DMS79 (cell line): ENCODE measurements around the gene CACNA2D3.
"Not testable (repeated sequence)": the region's sequence is repeated elsewhere in the genome, so short reads cannot be mapped to it uniquely, and the experiment has no call there.

ENCODE experiments used
- DNase-seq: peaks from one replicate; lab custom pipeline; 2025; lab: John Stamatoyannopoulos, UW

Gene CACNA2D3

DNA sequence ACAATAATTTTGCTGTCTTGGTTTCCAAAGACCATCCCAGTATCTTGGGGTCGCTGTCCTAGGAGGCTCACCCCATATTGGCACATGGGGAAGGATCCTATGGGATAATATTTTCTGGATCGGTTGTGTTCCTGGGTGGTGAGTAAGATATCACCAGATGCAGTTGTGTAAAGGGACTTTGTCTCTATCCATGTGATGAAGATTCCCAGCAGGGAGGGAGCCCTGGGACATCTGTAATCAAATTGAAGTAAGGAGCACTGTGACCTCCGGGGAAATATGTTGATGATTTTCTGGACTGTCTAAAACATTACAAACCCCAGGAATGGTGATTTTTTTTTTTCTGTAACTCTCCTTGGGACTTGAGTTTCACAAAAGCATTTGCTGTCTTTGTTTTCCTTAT, 841.7 kb downstream of the CACNA2D3 start:
- no peak for DNase-seq

- no peak for DNase-seq
Measured at GRCh38 chr3:54965746-54966145, 843.4 kb downstream of the CACNA2D3 start.

DNA sequence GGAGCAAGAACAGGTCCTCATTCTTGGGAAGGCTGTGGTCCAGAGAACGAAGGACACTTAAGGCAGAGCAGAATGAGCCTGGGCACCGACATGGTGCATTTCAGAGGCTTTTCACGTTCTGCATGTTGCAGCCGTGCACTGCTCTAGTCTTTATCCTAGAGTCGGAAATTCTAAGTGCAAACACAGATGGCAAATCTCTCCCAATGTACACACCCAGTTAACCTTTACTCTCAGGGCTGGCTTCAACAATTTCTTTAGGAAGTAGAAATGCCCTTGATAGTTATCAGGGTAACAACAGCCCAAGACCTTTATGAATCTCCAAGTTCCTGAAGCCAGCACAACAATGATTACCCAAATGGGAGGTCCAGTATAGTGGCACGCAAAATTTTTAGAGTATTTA, 844.6 kb downstream of the CACNA2D3 start:
- DNase-seq, result no peak

DNA sequence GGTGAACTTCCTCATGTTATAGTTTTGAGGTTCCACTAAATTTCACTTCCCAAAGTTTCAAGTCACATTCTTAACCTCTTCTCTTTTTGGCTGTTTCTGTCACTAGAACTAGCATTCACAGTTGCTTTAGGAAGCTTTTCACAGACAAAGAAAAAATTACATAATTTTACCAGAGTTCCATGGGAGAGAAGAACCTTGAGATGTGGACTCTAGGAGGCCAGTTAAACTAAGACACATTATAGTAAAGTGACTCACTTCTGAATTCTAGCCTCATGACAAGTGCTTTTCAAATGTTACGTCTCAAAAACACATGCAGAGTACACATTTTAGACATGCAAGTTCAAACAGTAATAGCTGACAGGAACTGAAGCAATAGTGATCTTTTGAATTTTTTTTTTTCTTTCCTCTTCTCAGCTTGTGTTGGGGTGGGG, 845.4 kb downstream of the CACNA2D3 start:
- DNase-seq, result no peak

GRCh38 chr3:54968546-54969172, 846.3 kb downstream of the CACNA2D3 start:
- no peak for DNase-seq

DNA sequence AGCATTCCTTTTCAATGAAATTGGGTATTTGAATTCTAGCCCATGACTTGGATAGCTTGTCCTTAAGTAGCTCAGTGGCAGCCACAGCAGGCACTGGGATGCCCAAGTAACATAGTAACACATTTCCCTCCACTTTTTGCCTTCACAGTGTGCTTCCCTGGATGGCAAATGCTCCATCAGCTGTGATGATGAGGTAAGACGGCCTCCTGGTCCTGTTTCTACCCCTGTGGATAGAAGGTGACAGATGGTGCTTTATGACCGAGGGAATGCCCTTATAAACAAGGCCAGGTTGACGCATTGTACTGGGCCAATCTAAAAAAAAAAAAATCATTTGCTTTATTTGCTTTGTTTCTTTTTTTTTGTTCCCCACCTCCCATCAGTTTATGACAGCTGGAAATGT, 847.3 kb downstream of the CACNA2D3 start:
- DNase-seq, result no peak

- no peak for DNase-seq
Measured at GRCh38 chr3:54970895-54971294, 848.5 kb downstream of the CACNA2D3 start.

- DNase-seq, result no peak
Measured at GRCh38 chr3:54977439-54977838, 855.1 kb downstream of the CACNA2D3 start.

- not testable (repeated sequence) for DNase-seq
Measured at GRCh38 chr3:54977946-54978345, 855.6 kb downstream of the CACNA2D3 start.

- DNase-seq, result no peak
Measured at GRCh38 chr3:54982807-54983206, 860.5 kb downstream of the CACNA2D3 start.

- no peak for DNase-seq
Measured at GRCh38 chr3:54983266-54984099, 861.1 kb downstream of the CACNA2D3 start.

DNA sequence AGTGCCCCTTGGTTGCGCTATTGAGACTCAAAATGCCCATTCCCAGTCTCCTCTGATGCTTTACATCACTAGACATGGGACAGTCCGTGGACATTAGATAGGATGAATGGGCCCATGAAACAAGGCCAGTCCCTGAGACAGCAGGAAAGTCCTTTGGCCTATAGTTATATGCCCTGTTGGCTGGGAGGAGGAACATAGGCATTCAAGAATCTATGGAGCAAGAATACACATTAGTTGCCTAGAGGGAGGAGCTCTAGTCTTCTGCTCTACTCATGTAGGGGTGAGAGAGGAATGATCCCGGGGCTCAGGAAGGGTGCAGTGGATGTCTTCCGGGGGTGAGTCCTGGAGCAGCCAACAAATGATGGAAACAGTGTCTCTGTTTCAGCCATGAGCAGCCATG, 863.5 kb downstream of the CACNA2D3 start:
- DNase-seq, result no peak

DNA sequence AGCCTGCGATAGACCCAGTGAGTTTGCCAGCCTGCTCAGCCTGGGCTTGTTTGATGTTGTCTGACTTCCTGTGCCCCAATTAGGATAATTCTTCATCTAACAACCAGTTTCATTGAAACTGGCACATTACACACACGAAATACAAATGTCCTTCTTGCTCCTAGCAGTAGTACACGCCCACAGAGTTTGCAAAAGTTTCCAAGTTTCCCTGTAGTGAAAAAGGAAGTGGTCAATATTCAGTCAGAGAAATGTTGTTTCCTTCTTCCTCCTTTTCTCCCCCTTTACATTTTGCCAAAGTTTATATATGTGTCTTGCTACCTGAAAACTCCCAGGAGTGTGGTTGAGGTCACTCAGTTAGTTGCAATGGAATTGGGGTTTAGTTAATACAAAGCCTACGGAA, 863.9 kb downstream of the CACNA2D3 start:
- DNase-seq, result no peak

GRCh38 chr3:54987719-54988118, 865.4 kb downstream of the CACNA2D3 start:
- DNase-seq, result peak; percentile 63

- DNase-seq, result no peak
Measured at GRCh38 chr3:54988302-54988837, 866.0 kb downstream of the CACNA2D3 start.

GRCh38 chr3:54988838-54989630, 866.7 kb downstream of the CACNA2D3 start:
- peak; percentile 12 for DNase-seq

- no peak for DNase-seq
Measured at GRCh38 chr3:54994111-54994513, 871.8 kb downstream of the CACNA2D3 start.

DNA sequence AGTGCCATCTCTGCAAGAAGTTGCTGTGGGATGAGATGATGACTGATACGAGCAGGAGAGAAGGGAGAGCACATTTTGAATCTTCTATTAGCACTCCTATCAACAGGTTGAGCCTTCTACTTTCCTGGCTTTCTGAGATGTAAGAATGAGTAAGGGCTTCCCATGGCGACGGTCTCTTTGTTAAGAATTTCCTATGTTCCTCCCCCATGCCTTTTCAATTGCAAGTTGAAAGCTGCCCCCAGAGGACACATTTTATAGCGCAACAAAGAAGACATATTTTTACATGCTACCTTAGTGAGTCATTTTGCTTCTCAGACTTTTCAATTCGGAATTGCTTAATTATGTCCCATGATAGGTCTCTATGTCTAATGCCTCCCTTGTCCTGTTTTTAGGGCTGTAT, 876.8 kb downstream of the CACNA2D3 start:
- DNase-seq, result no peak

GRCh38 chr3:54999811-55000210, 877.5 kb downstream of the CACNA2D3 start:
- no peak for DNase-seq

DNA sequence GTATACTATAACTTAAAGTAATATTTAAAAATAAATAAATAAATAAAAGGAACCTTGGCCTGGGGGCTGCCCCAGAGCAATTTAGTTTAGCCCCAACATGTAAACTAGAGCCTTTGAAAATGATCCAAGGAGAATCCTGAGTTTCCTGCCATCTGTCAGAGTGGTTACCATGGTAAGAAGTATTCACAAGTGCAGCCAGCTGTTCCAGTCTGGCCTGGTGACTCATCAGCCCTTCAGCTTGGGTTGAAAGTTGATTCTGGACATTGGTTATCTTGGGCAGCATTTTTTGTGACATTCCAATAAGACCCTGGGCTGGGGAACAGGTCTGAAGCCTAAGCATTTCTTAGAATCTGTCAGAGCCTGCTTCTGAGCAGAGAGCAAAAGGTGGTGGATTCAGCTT, 878.2 kb downstream of the CACNA2D3 start:
- DNase-seq, result peak; percentile 3

DNA sequence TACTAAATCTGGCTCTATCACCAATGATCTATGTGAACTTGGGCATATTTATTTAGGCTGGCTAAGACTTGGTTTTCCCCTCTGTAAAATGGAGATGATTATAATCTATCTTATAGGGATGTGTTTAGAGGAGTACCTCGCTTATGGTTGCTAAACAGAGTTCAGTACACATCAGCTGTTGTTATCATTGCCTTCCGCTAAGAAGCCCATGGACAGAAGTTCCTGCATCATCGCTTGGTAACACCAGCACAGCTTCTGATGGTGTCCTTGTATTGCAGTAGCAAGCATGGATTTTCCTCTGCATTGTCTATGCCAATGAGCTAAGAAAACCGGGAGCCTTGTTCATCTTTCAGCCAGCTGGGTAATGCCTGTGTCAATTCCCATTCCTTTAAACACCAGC, 878.6 kb downstream of the CACNA2D3 start:
- DNase-seq, result no peak

GRCh38 chr3:55002416-55002930, 880.1 kb downstream of the CACNA2D3 start:
- no peak for DNase-seq
